Gastrocnemius medialis (tissue), 4 donors: ENCODE measurements around the gene GPR137. TPM values are rescaled to one million over a fixed set of nuclear protein-coding genes. Genes with fewer than 3 reads are reported as not detected.
"Not testable (repeated sequence)": the region's sequence is repeated elsewhere in the genome, so short reads cannot be mapped to it uniquely, and the experiment has no call there.

ENCODE experiments used
- ATAC-seq, 2 donors: fragments of 150-250 bp; one replicate each; pipeline ENCODE4 v1.9.1; 2016
- DNase-seq, 2 donors: peaks; one replicate each; pipeline ENCODE4 v3.0.0-alpha.2; 2019
- H3K27ac ChIP-seq, 4 donors: fragments of 200-600 bp; sonication (generic); 1 replicate in 1 of 4; 2 replicates in 3 of 4; pipeline ENCODE4 v1.5.1; 2016 to 2018; ENCODE audit warnings: mild to moderate bottlenecking in 2 of 4, moderate library complexity in 1 of 4
- H3K27me3 ChIP-seq, 3 donors: fragments of 200-600 bp; sonication (generic) in 2 of 3; 1 replicate in 1 of 3; 2 replicates in 2 of 3; pipeline versions ENCODE4 v1.5.1 to v1.6.0; 2016 to 2019; ENCODE audit warnings: mild to moderate bottlenecking in 1 of 3, moderate library complexity in 1 of 3
- H3K36me3 ChIP-seq, 2 donors: fragments of 200-600 bp; sonication (generic) in 1 of 2; one replicate each; pipeline ENCODE4 v1.5.1; 2017 to 2018
- H3K4me1 ChIP-seq, 2 donors: fragments of 200-600 bp; sonication (generic) in 1 of 2; one replicate each; pipeline ENCODE4 v1.5.1; 2016 to 2017; ENCODE audit warnings: mild to moderate bottlenecking in 2 of 2
- H3K4me3 ChIP-seq, 4 donors: fragments of 200-600 bp; sonication (generic) in 3 of 4; 1 replicate in 1 of 4; 2 replicates in 3 of 4; pipeline ENCODE4 v1.5.1; 2016 to 2019; ENCODE audit warnings: mild to moderate bottlenecking in 2 of 4
- H3K9me3 ChIP-seq, 3 donors: fragments of 200-600 bp; sonication (generic) in 2 of 3; 1 replicate in 1 of 3; 2 replicates in 2 of 3; pipeline ENCODE4 v1.5.1; 2016 to 2019
- CTCF ChIP-seq, 5 experiments: fragments of 450-650 bp in 3 of 5; fragments of 200-600 bp in 2 of 5; sonication (generic) in 2 of 5; IDR thresholded peaks in 4 of 5; conservative IDR thresholded peaks in 1 of 5; 1 replicate in 4 of 5; 2 replicates in 1 of 5; pipeline ENCODE4 v1.5.1; 2016 to 2019; ENCODE audit warnings: antibody characterized with exemption in 5 of 5, mild to moderate bottlenecking in 3 of 5, moderate library complexity in 3 of 5
- POLR2A ChIP-seq, 2 donors: fragments of 450-650 bp; IDR thresholded peaks; one replicate each; pipeline ENCODE4 v1.6.1; 2017; ENCODE audit warnings: antibody characterized with exemption in 2 of 2, mild to moderate bottlenecking in 2 of 2, moderate library complexity in 2 of 2
- in situ Hi-C, 4 donors: fragments of 200-750 bp; cut with MboI; loops; one replicate each; pipeline versions ENCODE4 v1.15.0 to v1.8.0; 2017; ENCODE audit warnings: low sequenced_read_pairs in 4 of 4
- intact Hi-C: fragments of 100-400 bp; cut with DNase I; formaldehyde crosslinking; loops from one replicate; pipeline ENCODE4 v1.15.1; 2023; ENCODE audit warnings: low total_unique reads
- total RNA-seq, 4 donors: library from RNA; depleted of rRNA; stranded (reverse); fragments of >200 nt; gene quantifications; one replicate each; pipeline versions ENCODE4 v1.1.0 to v1.2.3, GENCODE V29; 2016

The GPR137 gene
- total RNA-seq, 4 donors from 2014 or later, result 13.8 to 28.9 (median 20.4) TPM

- peak overlapping the region; percentile 88 to 97 (median 96) for H3K27ac ChIP-seq
- peaks cover 14 to 20% of the 10 kb centered on the region in 2 donors for H3K4me1 ChIP-seq
- intact Hi-C loops, result loop anchor here (5.0 kb wide), 1 partner anchor 35 kb away; the partner anchor contains the start of gene CCDC88B
- in situ Hi-C loops, result no loop called here
- DNase-seq, result peak in 1 of 2 donors; percentile 65
- peaks cover 0 to 4% (median 2%) of the 10 kb centered on the region in 3 donors for H3K27me3 ChIP-seq
- ATAC-seq, result no peak
- H3K4me3 ChIP-seq, result peak overlapping the region; percentile 83 to 92 (median 87)
- TF ChIP-seq CTCF (IDR thresholded peaks at IDR 0.05 in 4 of 5, conservative IDR thresholded peaks at IDR 0.05 in 1 of 5) (no peak), POLR2A (IDR thresholded peaks at IDR 0.05) (no peak)
- H3K9me3 ChIP-seq, result no peaks in the 10 kb centered on the region
- H3K36me3 ChIP-seq, result peaks cover 0 to 8% of the 10 kb centered on the region in 2 donors
These were observed 21.4 kb downstream of the GPR137 start for GRCh38 chr11:64306876-64307622.

- in situ Hi-C loops, ATAC-seq, DNase-seq, H3K9me3 ChIP-seq, H3K4me3 ChIP-seq, H3K36me3 ChIP-seq, H3K27me3 ChIP-seq: not testable (repeated sequence)
- H3K4me1 ChIP-seq, result peaks cover 21 to 27% of the 10 kb centered on the region in 2 donors
- H3K27ac ChIP-seq, result peak overlapping the region in 1 of 4 donors; percentile 97
- intact Hi-C loops, result loop anchor here (5.0 kb wide), 1 partner anchor 35 kb away; the partner anchor contains the start of gene CCDC88B
These were observed 22.1 kb downstream of the GPR137 start for GRCh38 chr11:64307795-64308194.

GRCh38 chr11:64312947-64313346 lies 27.3 kb downstream of the GPR137 start:
- Histone ChIP-seq H3K27ac (peak overlapping the region; percentile 71 to 85 (median 75)), H3K36me3 (peaks cover 0 to 32% of the 10 kb centered on the region in 2 donors), H3K27me3 (no peaks in the 10 kb centered on the region), H3K9me3 (no peaks in the 10 kb centered on the region), H3K4me1 (peaks cover 34 to 37% of the 10 kb centered on the region in 2 donors), H3K4me3 (no peak overlapping the region)
- no peak for TF ChIP-seq POLR2A (IDR thresholded peaks at IDR 0.05)
- TF ChIP-seq CTCF (IDR thresholded peaks at IDR 0.05 in 4 of 5, conservative IDR thresholded peaks at IDR 0.05 in 1 of 5), result no peak
- ATAC-seq (no peak), DNase-seq (no peak)
- in situ Hi-C loops, result no loop called here
- intact Hi-C loops, result no loop called here

- no peaks in the 10 kb centered on the region for H3K9me3 ChIP-seq
- peaks cover 34 to 41% of the 10 kb centered on the region in 2 donors for H3K4me1 ChIP-seq
- in situ Hi-C loops (no loop called here), intact Hi-C loops (no loop called here)
- TF ChIP-seq CTCF (IDR thresholded peaks at IDR 0.05 in 4 of 5, conservative IDR thresholded peaks at IDR 0.05 in 1 of 5), result no peak
- no peak for TF ChIP-seq POLR2A (IDR thresholded peaks at IDR 0.05)
- peak overlapping the region; percentile 71 to 85 (median 75) for H3K27ac ChIP-seq
- ATAC-seq (no peak), DNase-seq (peak; percentile 39 to 79)
- peaks cover 0 to 27% of the 10 kb centered on the region in 2 donors for H3K36me3 ChIP-seq
- H3K4me3 ChIP-seq, result peak overlapping the region in 2 of 4 donors; percentile 20 to 27
- no peaks in the 10 kb centered on the region for H3K27me3 ChIP-seq
These were observed 28.0 kb downstream of the GPR137 start for GRCh38 chr11:64313491-64314145.
